Peyer's patch (tissue), 4 donors: Measurements from ENCODE around the gene DOCK10. TPM values are rescaled to one million over a fixed set of nuclear protein-coding genes. Genes with fewer than 3 reads are reported as not detected.

Source experiments
- DNase-seq, 3 donors: peaks; one replicate each; pipeline ENCODE4 v3.0.0-alpha.2; 2017 to 2019
- H3K27ac ChIP-seq, 4 donors: fragments of 200-600 bp; sonication (generic); one replicate each; pipeline ENCODE4 v1.5.1; 2016 to 2019
- H3K27me3 ChIP-seq, 2 donors: fragments of 200-600 bp; sonication (generic); one replicate each; pipeline ENCODE4 v1.5.1; 2019
- H3K36me3 ChIP-seq, 3 donors: fragments of 200-600 bp; sonication (generic); one replicate each; pipeline ENCODE4 v1.5.1; 2016 to 2019
- H3K4me1 ChIP-seq, 4 donors: fragments of 200-600 bp; sonication (generic); one replicate each; pipeline ENCODE4 v1.5.1; 2016 to 2019
- H3K4me3 ChIP-seq, 4 donors: fragments of 200-600 bp; sonication (generic); 1 replicate in 3 of 4; 2 replicates in 1 of 4; pipeline ENCODE4 v1.5.1; 2016 to 2019; ENCODE audit warnings: mild to moderate bottlenecking in 1 of 4
- H3K9me3 ChIP-seq, 4 donors: fragments of 200-600 bp; sonication (generic); one replicate each; pipeline ENCODE4 v1.5.1; 2016 to 2019; ENCODE audit warnings: mild to moderate bottlenecking in 1 of 4
- POLR2A ChIP-seq, 2 donors: fragments of 450-650 bp; IDR thresholded peaks; one replicate each; pipeline ENCODE4 v1.5.1; 2017; ENCODE audit warnings: antibody characterized with exemption in 2 of 2, mild to moderate bottlenecking in 2 of 2, moderate library complexity in 2 of 2
- total RNA-seq, 4 donors: library from RNA; depleted of rRNA; stranded (reverse); fragments of >200 nt; gene quantifications; one replicate each; pipeline ENCODE4 v1.1.0, GENCODE V29; 2016
- TF ChIP-seq, protein P1 (sequence below), 6 experiments: fragments of 450-650 bp in 4 of 6; fragments of 200-600 bp in 2 of 6; sonication (generic) in 1 of 6; IDR thresholded peaks; one replicate each; pipeline ENCODE4 v1.5.1; 2017 to 2019; ENCODE audit warnings: antibody characterized with exemption in 6 of 6, mild to moderate bottlenecking in 3 of 6, moderate library complexity in 1 of 6

Gene DOCK10
- total RNA-seq, 4 donors from 2014 or later, result 14.6 to 97.4 (median 23.5) TPM

DNA sequence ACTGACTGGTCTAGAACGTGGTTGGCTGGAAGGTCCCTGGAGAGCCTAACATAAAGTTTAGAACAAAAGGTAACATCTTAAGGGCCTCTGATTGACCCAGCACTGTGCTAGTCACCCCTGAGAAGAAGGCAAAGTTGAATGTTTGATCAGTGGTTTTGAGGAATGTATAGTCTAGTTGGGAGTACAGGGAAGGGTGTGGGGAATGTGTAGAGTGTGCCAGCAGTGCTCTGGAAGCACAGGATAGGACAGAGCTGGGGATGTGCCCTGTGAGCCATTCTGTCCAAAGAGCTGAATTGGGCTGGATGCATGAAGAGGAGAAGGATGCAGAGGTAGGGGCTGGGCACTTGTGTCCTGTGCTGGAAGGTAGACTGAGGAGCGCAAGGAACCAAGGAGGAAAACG, 41.0 kb upstream of the DOCK10 start:
- no peaks in the 10 kb centered on the region for H3K4me1 ChIP-seq
- DNase-seq, result no peak
- no peaks in the 10 kb centered on the region for H3K9me3 ChIP-seq
- H3K4me3 ChIP-seq, result no peak overlapping the region
- TF ChIP-seq, protein P1, sequence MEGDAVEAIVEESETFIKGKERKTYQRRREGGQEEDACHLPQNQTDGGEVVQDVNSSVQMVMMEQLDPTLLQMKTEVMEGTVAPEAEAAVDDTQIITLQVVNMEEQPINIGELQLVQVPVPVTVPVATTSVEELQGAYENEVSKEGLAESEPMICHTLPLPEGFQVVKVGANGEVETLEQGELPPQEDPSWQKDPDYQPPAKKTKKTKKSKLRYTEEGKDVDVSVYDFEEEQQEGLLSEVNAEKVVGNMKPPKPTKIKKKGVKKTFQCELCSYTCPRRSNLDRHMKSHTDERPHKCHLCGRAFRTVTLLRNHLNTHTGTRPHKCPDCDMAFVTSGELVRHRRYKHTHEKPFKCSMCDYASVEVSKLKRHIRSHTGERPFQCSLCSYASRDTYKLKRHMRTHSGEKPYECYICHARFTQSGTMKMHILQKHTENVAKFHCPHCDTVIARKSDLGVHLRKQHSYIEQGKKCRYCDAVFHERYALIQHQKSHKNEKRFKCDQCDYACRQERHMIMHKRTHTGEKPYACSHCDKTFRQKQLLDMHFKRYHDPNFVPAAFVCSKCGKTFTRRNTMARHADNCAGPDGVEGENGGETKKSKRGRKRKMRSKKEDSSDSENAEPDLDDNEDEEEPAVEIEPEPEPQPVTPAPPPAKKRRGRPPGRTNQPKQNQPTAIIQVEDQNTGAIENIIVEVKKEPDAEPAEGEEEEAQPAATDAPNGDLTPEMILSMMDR (IDR thresholded peaks at IDR 0.05), result no peak
- no peak for TF ChIP-seq POLR2A (IDR thresholded peaks at IDR 0.05)
- no peaks in the 10 kb centered on the region for H3K36me3 ChIP-seq
- no peak overlapping the region for H3K27ac ChIP-seq
- H3K27me3 ChIP-seq, result no peaks in the 10 kb centered on the region

DNA sequence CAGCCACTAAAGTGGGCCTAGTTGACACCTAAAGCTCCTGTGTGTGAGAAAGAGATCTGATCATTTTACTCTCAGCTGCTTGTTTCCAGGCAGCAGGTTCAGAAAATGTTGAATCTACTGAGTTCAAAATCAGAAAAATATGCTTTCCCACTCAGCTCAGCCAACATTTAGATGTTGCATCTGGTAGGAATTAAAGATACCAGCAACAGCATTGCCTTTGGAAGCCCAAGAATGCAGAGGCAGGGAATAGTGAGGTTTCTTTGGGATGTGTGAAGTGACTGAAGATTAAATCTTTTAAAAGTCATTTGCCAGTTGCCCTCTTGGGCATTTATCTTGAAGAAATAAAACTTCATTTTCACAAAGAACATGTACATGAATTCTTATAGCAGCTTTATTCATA, 33.9 kb upstream of the DOCK10 start:
- TF ChIP-seq POLR2A (IDR thresholded peaks at IDR 0.05), result no peak
- TF ChIP-seq, protein P1 (IDR thresholded peaks at IDR 0.05), result no peak
- H3K27ac ChIP-seq, result no peak overlapping the region
- H3K4me3 ChIP-seq, result no peak overlapping the region
- H3K27me3 ChIP-seq, result no peaks in the 10 kb centered on the region
- H3K36me3 ChIP-seq, result no peaks in the 10 kb centered on the region
- H3K4me1 ChIP-seq, result no peaks in the 10 kb centered on the region
- no peak for DNase-seq
- H3K9me3 ChIP-seq, result no peaks in the 10 kb centered on the region

DNA sequence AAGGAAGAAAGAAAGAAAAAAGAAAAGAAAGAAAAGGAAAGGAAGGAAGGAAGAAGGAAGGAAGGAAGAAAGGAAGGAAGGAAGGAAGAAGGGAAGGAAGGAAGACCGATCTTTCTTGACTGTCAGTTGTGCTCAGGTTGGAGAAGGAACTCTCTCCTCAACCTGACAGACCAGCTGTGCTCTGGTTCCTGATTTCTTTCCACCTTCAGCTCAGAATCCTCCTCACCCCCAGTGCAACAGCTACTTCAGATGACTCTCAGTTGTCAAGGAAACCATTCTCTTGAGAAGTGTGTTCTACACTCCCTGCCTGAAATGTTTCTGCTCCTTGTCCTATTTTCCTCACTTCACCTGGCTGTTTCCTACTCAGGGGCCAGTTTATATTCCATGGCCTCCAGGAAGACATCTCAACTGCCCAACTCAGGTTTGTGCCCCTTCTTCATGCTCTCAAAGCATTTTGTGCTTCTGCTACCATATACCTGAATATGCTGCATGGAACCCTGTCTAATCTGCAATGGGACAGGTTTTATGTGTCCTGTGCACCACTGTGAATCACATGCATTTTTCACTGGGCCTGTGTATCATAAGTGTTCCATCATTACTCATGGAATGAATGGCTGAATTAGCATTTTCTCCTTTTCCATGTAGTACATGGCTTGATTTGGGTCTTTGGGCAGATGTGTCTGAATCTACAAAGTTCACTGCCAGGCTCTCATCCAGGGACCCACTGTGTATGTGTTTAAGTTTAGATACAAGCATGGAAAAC, 32.8 kb upstream of the DOCK10 start:
- Histone ChIP-seq H3K36me3 (no peaks in the 10 kb centered on the region), H3K27me3 (no peaks in the 10 kb centered on the region), H3K9me3 (no peaks in the 10 kb centered on the region), H3K4me1 (no peaks in the 10 kb centered on the region), H3K27ac (no peak overlapping the region), H3K4me3 (no peak overlapping the region)
- no peak for DNase-seq
- TF ChIP-seq POLR2A (IDR thresholded peaks at IDR 0.05), result no peak

DNA sequence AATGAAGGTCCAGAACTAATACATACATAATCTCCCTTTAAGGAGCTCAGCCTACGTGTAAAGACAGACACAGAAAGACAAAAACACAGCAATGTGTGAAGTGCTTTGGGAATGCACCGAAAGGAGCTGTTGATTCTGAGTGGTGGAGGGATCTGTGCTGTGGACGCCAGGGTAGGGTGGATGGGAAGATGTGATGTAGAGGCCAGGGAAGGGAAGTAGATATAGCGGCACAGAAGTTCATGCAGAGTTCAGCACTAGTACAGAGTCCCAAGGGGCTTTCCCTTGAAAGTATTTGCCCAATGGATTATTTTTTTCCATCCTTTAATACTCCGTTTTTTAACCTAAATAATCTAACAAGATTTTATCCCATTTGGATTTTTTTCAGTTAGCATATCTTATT, 32.1 kb upstream of the DOCK10 start:
- Histone ChIP-seq H3K27ac (no peak overlapping the region), H3K27me3 (no peaks in the 10 kb centered on the region), H3K4me1 (no peaks in the 10 kb centered on the region), H3K4me3 (no peak overlapping the region), H3K36me3 (no peaks in the 10 kb centered on the region), H3K9me3 (no peaks in the 10 kb centered on the region)
- TF ChIP-seq POLR2A (IDR thresholded peaks at IDR 0.05), result no peak
- TF ChIP-seq, protein P1 (IDR thresholded peaks at IDR 0.05), result no peak
- DNase-seq, result no peak

DNA sequence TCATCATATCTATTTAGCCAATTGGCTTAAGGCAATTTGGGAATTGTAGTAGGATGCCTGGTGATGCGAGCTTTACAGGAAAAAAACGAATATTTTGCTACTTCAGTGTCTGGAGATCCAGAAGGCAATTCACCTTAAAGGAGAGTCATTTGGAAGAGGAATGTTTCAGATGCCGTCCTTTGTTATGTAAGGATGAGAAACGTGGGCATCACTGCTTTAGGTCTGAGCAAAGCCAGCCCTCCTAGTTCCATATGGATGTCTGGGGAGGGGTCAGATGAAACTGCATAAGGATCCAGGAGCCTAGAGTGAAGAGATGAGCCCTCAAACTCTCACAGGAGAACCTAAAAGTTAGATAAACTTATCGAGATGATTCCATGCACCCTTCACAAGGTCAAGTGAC, 30.9 kb upstream of the DOCK10 start:
- no peak for DNase-seq
- no peak overlapping the region for H3K27ac ChIP-seq

DNA sequence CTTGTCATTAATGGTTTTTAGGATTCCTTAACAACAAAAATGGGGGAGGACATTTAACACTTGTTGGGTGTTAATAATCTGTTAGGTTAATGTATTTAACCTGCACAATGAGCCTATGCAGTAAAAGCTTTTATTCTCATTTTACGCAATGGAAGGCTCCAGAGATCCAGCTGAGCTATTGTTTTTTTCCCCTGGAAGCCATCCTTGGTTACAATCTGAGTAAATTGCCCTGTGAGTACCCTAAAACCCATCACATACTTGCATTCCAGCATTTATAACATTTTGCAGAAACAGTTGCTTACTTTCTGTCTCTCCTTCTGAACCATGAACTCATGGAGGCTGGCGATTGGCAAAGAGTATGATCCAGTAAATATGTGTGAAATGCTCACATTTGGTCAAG, 30.2 kb upstream of the DOCK10 start:
- H3K27ac ChIP-seq, result no peak overlapping the region
- DNase-seq, result no peak
- H3K36me3 ChIP-seq, result no peaks in the 10 kb centered on the region
- no peaks in the 10 kb centered on the region for H3K27me3 ChIP-seq
- no peak overlapping the region for H3K4me3 ChIP-seq
- TF ChIP-seq, protein P1 (IDR thresholded peaks at IDR 0.05), result no peak
- TF ChIP-seq POLR2A (IDR thresholded peaks at IDR 0.05), result no peak
- H3K4me1 ChIP-seq, result no peaks in the 10 kb centered on the region
- no peaks in the 10 kb centered on the region for H3K9me3 ChIP-seq

More for the DNA sequence above, 30.9 kb upstream of the DOCK10 start:
- Histone ChIP-seq H3K36me3 (no peaks in the 10 kb centered on the region), H3K4me3 (no peak overlapping the region), H3K27me3 (no peaks in the 10 kb centered on the region), H3K9me3 (no peaks in the 10 kb centered on the region), H3K4me1 (no peaks in the 10 kb centered on the region)
- TF ChIP-seq, protein P1 (IDR thresholded peaks at IDR 0.05), result no peak
- no peak for TF ChIP-seq POLR2A (IDR thresholded peaks at IDR 0.05)
